ENCODE data around the gene TREH.

- TF ChIP-seq CTCF (IDR thresholded peaks at IDR 0.05) (no peak), POLR2AphosphoS5 (IDR thresholded peaks at IDR 0.05) (no peak), EP300 (IDR thresholded peaks at IDR 0.05) (no peak), POLR2A (IDR thresholded peaks at IDR 0.05) (no peak)
These were observed 46.1 kb downstream of the TREH start for GRCh38 chr11:118633319-118633690.

All from stomach (tissue), 4 donors.